OCI-LY3 (cell line): ENCODE results near the gene RGS6.
A peak's percentile ranks its signal among the peaks of the same experiment; 100 is the strongest.

ENCODE experiments used
- H2AFZ ChIP-seq: fragments of 200-600, 300-600 bp; shearing (Covaris generic); 2 replicates; pipeline ENCODE4 v1.6.0; 2014; ENCODE audit warnings: antibody characterized with exemption, low read depth, low read length
- H3K27ac ChIP-seq: fragments of 200-600, 300-600 bp; sonication (generic); 2 replicates; pipeline ENCODE4 v1.5.1; 2014; ENCODE audit warnings: mild to moderate bottlenecking, low read length, moderate library complexity, mixed read lengths
- H3K27me3 ChIP-seq: fragments of 200-600, 300-600 bp; sonication (generic); 2 replicates; pipeline ENCODE4 v1.6.1; 2014; ENCODE audit warnings: low read depth, low read length, mixed read lengths
- H3K36me3 ChIP-seq: fragments of 200-600, 300-600 bp; sonication (generic); replicated peaks from 2 replicates; pipeline ENCODE3; 2014; ENCODE audit warnings: low read depth, low read length, mixed read lengths
- H3K4me1 ChIP-seq: fragments of 300-600, 200-600 bp; sonication (generic); 2 replicates; pipeline ENCODE4 v1.6.1; 2014; ENCODE audit warnings: low read length, mixed read lengths
- H3K4me2 ChIP-seq: fragments of 200-600, 300-600 bp; sonication (generic); 2 replicates; pipeline ENCODE4 v1.6.1; 2014; ENCODE audit warnings: low read length, mixed read lengths
- H3K4me3 ChIP-seq: fragments of 300-600, 200-600 bp; sonication (generic); 2 replicates; pipeline ENCODE4 v1.5.1; 2014; ENCODE audit warnings: antibody characterized with exemption, mild to moderate bottlenecking, low read length, moderate library complexity
- H3K79me2 ChIP-seq: fragments of 300-600, 200-600 bp; shearing (Covaris generic); 2 replicates; pipeline ENCODE4 v1.6.1; 2014; ENCODE audit warnings: mild to moderate bottlenecking, low read length, mixed read lengths
- H3K9ac ChIP-seq: fragments of 300-600, 200-600 bp; shearing (Covaris generic); 2 replicates; pipeline ENCODE4 v1.6.0; 2014; ENCODE audit warnings: mild to moderate bottlenecking, low read length, moderate library complexity
- H3K9me3 ChIP-seq: fragments of 200-600, 300-600 bp; shearing (Covaris generic); 2 replicates; pipeline ENCODE4 v1.6.1; 2014; ENCODE audit warnings: low read length, mixed read lengths; ENCODE audit not compliant: insufficient read depth
- H4K20me1 ChIP-seq: fragments of 200-600, 300-600 bp; sonication (generic); 2 replicates; pipeline ENCODE4 v1.6.1; 2016; ENCODE audit warnings: low read length, mixed read lengths; ENCODE audit not compliant: insufficient read depth
- CTCF ChIP-seq: fragments of 200-600, 300-600 bp; sonication (generic); IDR thresholded peaks from 2 replicates; pipeline ENCODE4 v1.5.1; 2014; ENCODE audit warnings: antibody characterized with exemption, low read length, low read depth
- EZH2phosphoT487 ChIP-seq: fragments of 200-600 bp; shearing (Covaris generic); IDR thresholded peaks from 2 replicates; pipeline ENCODE4 v1.6.1; 2018; ENCODE audit warnings: antibody characterized with exemption, mixed run types, low read depth

RGS6 gene

GRCh38 chr14:71907793-71908515 is 24.3 kb upstream of the RGS6 start:
- H3K36me3 ChIP-seq, result no peaks in the 10 kb centered on the region
- H3K27me3 ChIP-seq, result peaks cover 56% of the 10 kb centered on the region
- TF ChIP-seq CTCF (no peak), EZH2phosphoT487 (no peak)
- H3K4me2 ChIP-seq, result no peak overlapping the region
- no peaks in the 10 kb centered on the region for H3K4me1 ChIP-seq
- H2AFZ ChIP-seq, result no peak overlapping the region
- H3K9ac ChIP-seq, result no peak overlapping the region
- H3K4me3 ChIP-seq, result no peak overlapping the region
- H3K27ac ChIP-seq, result no peak overlapping the region
- H3K79me2 ChIP-seq, result no peaks in the 10 kb centered on the region
- H3K9me3 ChIP-seq, result no peaks in the 10 kb centered on the region
- H4K20me1 ChIP-seq, result no peaks in the 10 kb centered on the region

- Histone ChIP-seq H3K9me3 (no peaks in the 10 kb centered on the region), H3K4me3 (no peak overlapping the region), H3K27ac (no peak overlapping the region), H3K79me2 (no peaks in the 10 kb centered on the region), H3K27me3 (peaks cover 53% of the 10 kb centered on the region), H3K4me2 (no peak overlapping the region), H3K36me3 (no peaks in the 10 kb centered on the region), H3K9ac (no peak overlapping the region), H2AFZ (no peak overlapping the region), H4K20me1 (no peaks in the 10 kb centered on the region), H3K4me1 (no peaks in the 10 kb centered on the region)
- no peak for TF ChIP-seq EZH2phosphoT487
- TF ChIP-seq CTCF, result no peak
Observed at GRCh38 chr14:71911669-71912068, 20.6 kb upstream of the RGS6 start.

GRCh38 chr14:71913342-71913741 is 18.9 kb upstream of the RGS6 start:
- H3K27me3 ChIP-seq, result peaks cover 43% of the 10 kb centered on the region
- H2AFZ ChIP-seq, result no peak overlapping the region
- TF ChIP-seq EZH2phosphoT487, result no peak
- TF ChIP-seq CTCF, result no peak
- H3K27ac ChIP-seq, result no peak overlapping the region
- H3K36me3 ChIP-seq, result no peaks in the 10 kb centered on the region
- no peak overlapping the region for H3K4me3 ChIP-seq
- no peaks in the 10 kb centered on the region for H3K4me1 ChIP-seq
- H3K9me3 ChIP-seq, result no peaks in the 10 kb centered on the region
- H3K9ac ChIP-seq, result no peak overlapping the region
- no peak overlapping the region for H3K4me2 ChIP-seq
- no peaks in the 10 kb centered on the region for H3K79me2 ChIP-seq
- H4K20me1 ChIP-seq, result no peaks in the 10 kb centered on the region

GRCh38 chr14:71918955-71919354 is 13.3 kb upstream of the RGS6 start:
- H4K20me1 ChIP-seq, result no peaks in the 10 kb centered on the region
- 0 out of 2 replicates have a peak overlapping the region, but pooled peaks have one; percentile 9 for H3K4me2 ChIP-seq
- no peak for TF ChIP-seq EZH2phosphoT487
- no peak for TF ChIP-seq CTCF
- H3K4me1 ChIP-seq, result no peaks in the 10 kb centered on the region
- no peak overlapping the region for H3K9ac ChIP-seq
- no peak overlapping the region for H3K27ac ChIP-seq
- H3K9me3 ChIP-seq, result no peaks in the 10 kb centered on the region
- H3K4me3 ChIP-seq, result no peak overlapping the region
- 0 out of 2 replicates have a peak, but pooled peaks cover 8% of the 10 kb centered on the region for H3K27me3 ChIP-seq
- H3K36me3 ChIP-seq, result no peaks in the 10 kb centered on the region
- no peaks in the 10 kb centered on the region for H3K79me2 ChIP-seq
- H2AFZ ChIP-seq, result peak overlapping the region; percentile 22; the same call in 1 of the 2 replicates
